Activated naive CD4-positive, alpha-beta T cell treated with anti-CD3 and anti-CD28 coated beads for 36 hours (primary cell): Measurements from ENCODE around the gene PHAX. TPM values are rescaled to one million over a fixed set of nuclear protein-coding genes. Genes with fewer than 3 reads are reported as not detected.
"Not testable (repeated sequence)": the region's sequence is repeated elsewhere in the genome, so short reads cannot be mapped to it uniquely, and the experiment has no call there.

ENCODE experiments used
- CTCF ChIA-PET: fragments of 350-600 bp; sonication (Branson Sonifier 250); formaldehyde crosslinking; loops from one replicate; lab custom pipeline; 2021; ENCODE audit warnings: antibody characterized with exemption; lab: Charles Lee
- DNase-seq: peaks from one replicate; pipeline ENCODE4 v3.0.0-alpha.2; 2020
- H3K27ac Mint-ChIP-seq: one replicate; pipeline ENCODE4 v1.8.0; 2021; ENCODE audit warnings: mild to moderate bottlenecking, mixed read lengths
- H3K27me3 Mint-ChIP-seq: one replicate; pipeline ENCODE4 v1.8.0; 2021; ENCODE audit warnings: low read depth, mixed read lengths
- H3K36me3 Mint-ChIP-seq: one replicate; pipeline ENCODE4 v1.8.0; 2021; ENCODE audit warnings: low read depth, mixed read lengths
- H3K4me1 Mint-ChIP-seq: one replicate; pipeline ENCODE4 v1.8.0; 2021; ENCODE audit warnings: low read depth, mixed read lengths
- H3K4me3 Mint-ChIP-seq: one replicate; pipeline ENCODE4 v1.8.0; 2021; ENCODE audit warnings: mild to moderate bottlenecking, moderate library complexity, mixed read lengths
- H3K9me3 Mint-ChIP-seq: one replicate; pipeline ENCODE4 v1.8.0; 2021; ENCODE audit warnings: mixed read lengths
- intact Hi-C: fragments of 100-400 bp; cut with micrococcal nuclease; formaldehyde crosslinking; loops from one replicate; pipeline ENCODE4 v1.15.1; 2023
- total RNA-seq, 2 experiments: library from RNA; stranded (reverse); gene quantifications; one replicate each; pipeline ENCODE4 v1.2.3, GENCODE V29; 2021

Gene PHAX, protein sequence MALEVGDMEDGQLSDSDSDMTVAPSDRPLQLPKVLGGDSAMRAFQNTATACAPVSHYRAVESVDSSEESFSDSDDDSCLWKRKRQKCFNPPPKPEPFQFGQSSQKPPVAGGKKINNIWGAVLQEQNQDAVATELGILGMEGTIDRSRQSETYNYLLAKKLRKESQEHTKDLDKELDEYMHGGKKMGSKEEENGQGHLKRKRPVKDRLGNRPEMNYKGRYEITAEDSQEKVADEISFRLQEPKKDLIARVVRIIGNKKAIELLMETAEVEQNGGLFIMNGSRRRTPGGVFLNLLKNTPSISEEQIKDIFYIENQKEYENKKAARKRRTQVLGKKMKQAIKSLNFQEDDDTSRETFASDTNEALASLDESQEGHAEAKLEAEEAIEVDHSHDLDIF
- total RNA-seq = 10 to 100 TPM; 34.9 to 37.2 TPM

DNA sequence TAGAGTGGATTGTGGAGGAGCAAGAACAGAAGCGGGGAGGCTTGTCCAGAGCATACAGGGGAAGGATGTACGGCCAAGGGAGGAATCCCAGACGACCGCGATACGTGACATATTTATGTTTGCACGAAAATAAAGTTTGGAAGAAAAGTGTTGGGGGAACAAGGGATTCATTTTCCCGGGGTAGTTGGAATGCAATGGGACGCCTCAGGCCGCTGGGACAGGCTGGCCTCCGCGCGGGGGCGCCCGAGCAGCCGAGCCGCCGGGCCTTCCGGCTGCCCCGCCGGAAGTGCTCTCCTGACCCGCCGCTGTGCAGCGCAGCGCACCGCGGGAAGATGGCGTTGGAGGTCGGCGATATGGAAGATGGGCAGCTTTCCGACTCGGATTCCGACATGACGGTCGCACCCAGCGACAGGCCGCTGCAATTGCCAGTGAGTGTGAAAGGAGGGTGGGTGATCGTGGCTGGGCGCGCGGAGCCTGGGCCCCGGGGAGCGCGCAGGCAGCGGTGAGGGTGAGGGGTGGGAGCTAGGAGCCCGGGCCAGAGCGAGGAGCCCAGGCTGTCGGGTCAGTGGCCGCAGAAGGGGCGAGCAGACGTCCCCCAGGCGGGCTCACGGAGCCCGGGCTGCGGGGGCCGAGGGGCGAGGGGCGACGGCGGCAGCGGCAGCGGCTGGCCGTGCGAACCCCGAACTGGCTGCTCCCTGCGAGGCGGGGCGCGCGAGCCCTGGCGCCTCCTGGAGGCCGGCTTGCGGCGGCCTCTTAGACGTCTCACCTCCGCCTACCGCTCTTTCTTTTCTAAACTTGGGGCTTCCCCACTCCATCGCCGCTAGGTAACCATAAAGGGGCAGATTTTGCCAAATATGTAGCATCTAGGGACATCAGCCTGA, at the start of gene PHAX:
TSS of gene PHAX (plus strand) at position 317 of the 881 bp plus-strand sequence. CDS start at position 333, 16 bp downstream.
- peaks cover 34% of the 10 kb centered on the region for H3K4me1 Mint-ChIP-seq
- intact Hi-C loops = loop anchor here (1.0 to 10.0 kb wide), 12 partner anchors 24 to 1484 kb away; partner anchors contain the start of genes GRAMD2B, MARCHF3, PRRC1 and SLC12A2
- peak within 1 kb of the TSS; percentile 93 for H3K27ac Mint-ChIP-seq
- H3K27me3 Mint-ChIP-seq = no peaks in the 10 kb centered on the region
- H3K9me3 Mint-ChIP-seq = no peaks in the 10 kb centered on the region
- H3K4me3 Mint-ChIP-seq = peak within 1 kb of the TSS; percentile 90
- peaks cover 9% of the 10 kb centered on the region for H3K36me3 Mint-ChIP-seq
- CTCF ChIA-PET = interaction anchor here (0.5 to 2.4 kb wide), 12 partner anchors 9 to 920 kb away, joined by 3 to 15 read pairs (median 4); no protein-coding TSS in a partner anchor
- peak; percentile 78 for DNase-seq

GRCh38 chr5:126552614-126553013, 48.1 kb upstream of the PHAX start:
- Mint-ChIP-seq H3K27ac (no peak overlapping the region), H3K36me3 (no peaks in the 10 kb centered on the region), H3K4me3 (no peak overlapping the region), H3K27me3 (no peaks in the 10 kb centered on the region), H3K4me1 (no peaks in the 10 kb centered on the region), H3K9me3 (no peaks in the 10 kb centered on the region)
- CTCF ChIA-PET = no interaction called here
- DNase-seq = no peak
- intact Hi-C loops = no loop called here

DNA sequence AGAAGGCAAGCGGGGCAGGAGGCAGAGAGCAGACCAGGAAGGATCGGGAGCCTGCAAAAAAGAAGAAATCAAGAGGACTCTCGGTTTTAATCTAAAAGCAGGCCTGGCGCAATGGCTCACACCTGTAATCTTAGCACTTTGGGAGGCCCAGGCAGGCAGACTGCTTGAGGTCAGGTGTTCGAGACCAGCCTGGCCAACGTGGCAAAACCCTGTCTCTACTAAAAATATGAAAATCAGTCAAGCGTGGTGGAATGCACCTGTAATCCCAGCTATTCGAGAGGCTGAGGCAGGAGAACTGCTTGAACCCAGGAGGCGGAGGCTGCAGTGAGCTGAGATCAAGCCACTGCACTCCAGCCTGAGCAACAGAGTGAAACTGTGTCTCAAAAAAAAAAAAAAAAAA, 45.6 kb upstream of the PHAX start:
- H3K9me3 Mint-ChIP-seq, H3K27me3 Mint-ChIP-seq, H3K4me1 Mint-ChIP-seq, intact Hi-C loops, H3K27ac Mint-ChIP-seq, H3K36me3 Mint-ChIP-seq, DNase-seq, H3K4me3 Mint-ChIP-seq: not testable (repeated sequence)
- CTCF ChIA-PET = interaction anchor here (0.6 kb wide), 2 partner anchors 13 to 55 kb away, joined by 3 to 4 read pairs; no protein-coding TSS in a partner anchor

DNA sequence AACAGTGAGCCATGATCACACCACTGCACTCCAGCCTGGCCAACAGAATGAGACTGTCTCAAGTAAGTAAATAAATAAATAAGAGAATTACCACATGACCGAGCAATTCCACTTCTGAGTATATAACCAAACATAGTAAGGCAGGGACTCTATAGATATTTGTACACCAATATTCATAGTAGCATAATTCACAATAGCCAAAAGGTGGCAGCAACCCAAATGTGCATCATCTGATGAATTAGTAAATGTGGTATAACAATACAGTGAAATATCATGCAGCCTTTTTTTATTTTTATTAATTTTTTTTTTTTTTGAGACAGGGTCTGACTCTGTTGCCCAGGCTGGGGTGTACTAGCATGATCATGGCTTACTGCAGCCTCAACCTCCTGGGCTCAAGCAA, 38.8 kb upstream of the PHAX start:
- no peak overlapping the region for H3K27ac Mint-ChIP-seq
- no peaks in the 10 kb centered on the region for H3K9me3 Mint-ChIP-seq
- H3K27me3 Mint-ChIP-seq = no peaks in the 10 kb centered on the region
- no peak overlapping the region for H3K4me3 Mint-ChIP-seq
- CTCF ChIA-PET = no interaction called here
- no peaks in the 10 kb centered on the region for H3K36me3 Mint-ChIP-seq
- no peak for DNase-seq
- H3K4me1 Mint-ChIP-seq = no peaks in the 10 kb centered on the region
- intact Hi-C loops = no loop called here

GRCh38 chr5:126562823-126563222, 37.9 kb upstream of the PHAX start:
- Mint-ChIP-seq H3K9me3 (no peaks in the 10 kb centered on the region), H3K36me3 (no peaks in the 10 kb centered on the region)
- CTCF ChIA-PET = interaction anchor here (0.7 kb wide), 1 partner anchor 1041 kb away, joined by 3 read pairs; no protein-coding TSS in a partner anchor

DNA sequence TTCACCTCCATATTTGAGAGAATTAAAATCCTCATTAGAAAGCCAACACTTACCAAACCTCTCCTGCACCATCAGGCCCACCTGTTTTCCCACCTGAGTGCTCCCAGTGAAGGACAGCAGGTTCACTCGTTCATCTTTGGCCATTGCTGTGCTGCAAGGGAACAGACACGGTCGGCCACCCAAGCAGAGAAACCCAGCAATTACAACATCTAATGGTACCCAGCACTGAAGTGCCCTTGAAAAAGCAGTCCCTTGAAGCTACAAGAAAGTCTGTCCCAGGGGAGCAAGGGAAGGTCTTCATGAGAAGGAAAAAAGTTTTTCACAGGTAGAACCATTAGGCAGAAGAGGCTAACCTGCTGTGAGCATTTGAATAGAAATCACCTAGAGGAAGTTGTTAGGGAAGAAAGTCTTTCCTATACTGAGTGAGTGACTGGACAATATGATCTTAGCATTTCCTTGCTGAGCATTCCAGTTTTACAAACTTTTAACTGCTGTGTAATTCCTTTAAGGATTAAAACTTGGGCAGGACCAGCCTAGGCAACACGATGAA, 32.5 kb upstream of the PHAX start:
- H3K27me3 Mint-ChIP-seq = no peaks in the 10 kb centered on the region
- intact Hi-C loops = no loop called here
- CTCF ChIA-PET = interaction anchor here (1.0 kb wide), 1 partner anchor 30 kb away, joined by 3 read pairs; no protein-coding TSS in a partner anchor
- no peak overlapping the region for H3K27ac Mint-ChIP-seq
- no peaks in the 10 kb centered on the region for H3K4me1 Mint-ChIP-seq
- no peaks in the 10 kb centered on the region for H3K9me3 Mint-ChIP-seq
- H3K4me3 Mint-ChIP-seq = no peak overlapping the region
- no peak for DNase-seq
- H3K36me3 Mint-ChIP-seq = no peaks in the 10 kb centered on the region

More at GRCh38 chr5:126562823-126563222, 37.9 kb upstream of the PHAX start:
- Mint-ChIP-seq H3K4me3 (no peak overlapping the region), H3K27ac (no peak overlapping the region), H3K27me3 (no peaks in the 10 kb centered on the region), H3K4me1 (no peaks in the 10 kb centered on the region)
- no peak for DNase-seq
- intact Hi-C loops = no loop called here

GRCh38 chr5:126575644-126576043, 25.1 kb upstream of the PHAX start:
- Mint-ChIP-seq H3K4me1 (no peaks in the 10 kb centered on the region), H3K4me3 (no peak overlapping the region), H3K27me3 (no peaks in the 10 kb centered on the region), H3K9me3 (no peaks in the 10 kb centered on the region), H3K36me3 (no peaks in the 10 kb centered on the region), H3K27ac (no peak overlapping the region)
- no peak for DNase-seq
- intact Hi-C loops = no loop called here
- CTCF ChIA-PET = interaction anchor here (1.1 kb wide), 1 partner anchor 225 kb away, joined by 4 read pairs; no protein-coding TSS in a partner anchor

DNA sequence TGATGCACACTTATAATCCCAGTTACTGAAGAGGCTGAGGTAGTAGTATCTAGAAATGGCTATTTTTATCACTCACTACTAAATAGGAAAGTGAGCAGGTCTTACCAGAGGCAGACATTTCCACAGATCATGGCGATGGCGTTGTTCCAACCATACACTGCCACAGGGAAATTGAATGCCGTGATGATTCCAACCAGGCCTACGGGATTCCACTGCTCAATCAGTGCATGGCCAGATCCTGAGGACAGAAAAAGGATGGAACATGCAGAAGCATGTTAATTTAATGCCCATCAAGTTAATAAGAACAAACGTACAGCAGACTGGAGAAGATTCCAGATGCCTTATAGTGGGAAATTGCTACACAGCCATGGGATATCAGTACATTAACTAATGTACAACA, 23.8 kb upstream of the PHAX start:
- Mint-ChIP-seq H3K9me3 (no peaks in the 10 kb centered on the region), H3K27me3 (no peaks in the 10 kb centered on the region)

DNA sequence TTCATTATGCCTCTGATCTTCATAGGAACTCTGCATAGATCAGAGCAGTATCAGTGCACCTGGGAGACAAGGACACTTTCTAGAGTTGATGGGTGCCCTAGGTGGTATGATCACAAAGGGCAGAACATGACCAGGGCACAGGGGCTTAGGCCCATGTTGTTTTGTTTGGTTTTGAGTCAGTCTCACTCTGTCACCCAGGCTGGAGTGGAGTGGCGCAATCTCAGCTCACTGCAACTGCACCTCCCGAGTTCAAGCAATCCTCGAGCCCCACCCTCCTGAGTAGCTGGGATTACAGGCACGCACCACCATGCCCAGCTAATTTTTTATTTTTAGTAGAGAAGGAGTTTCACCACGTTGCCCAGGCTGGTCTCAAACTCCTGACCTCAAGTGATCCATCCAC, 23.3 kb upstream of the PHAX start:
- DNase-seq = no peak
- CTCF ChIA-PET = no interaction called here
- Mint-ChIP-seq H3K36me3 (no peaks in the 10 kb centered on the region), H3K4me3 (no peak overlapping the region), H3K4me1 (no peaks in the 10 kb centered on the region), H3K27ac (no peak overlapping the region), H3K9me3 (no peaks in the 10 kb centered on the region), H3K27me3 (no peaks in the 10 kb centered on the region)
- intact Hi-C loops = no loop called here

More for the DNA sequence above, 23.8 kb upstream of the PHAX start:
- intact Hi-C loops = no loop called here
- Mint-ChIP-seq H3K27ac (no peak overlapping the region), H3K4me3 (no peak overlapping the region), H3K36me3 (no peaks in the 10 kb centered on the region), H3K4me1 (no peaks in the 10 kb centered on the region)
- DNase-seq = no peak
- CTCF ChIA-PET = no interaction called here

DNA sequence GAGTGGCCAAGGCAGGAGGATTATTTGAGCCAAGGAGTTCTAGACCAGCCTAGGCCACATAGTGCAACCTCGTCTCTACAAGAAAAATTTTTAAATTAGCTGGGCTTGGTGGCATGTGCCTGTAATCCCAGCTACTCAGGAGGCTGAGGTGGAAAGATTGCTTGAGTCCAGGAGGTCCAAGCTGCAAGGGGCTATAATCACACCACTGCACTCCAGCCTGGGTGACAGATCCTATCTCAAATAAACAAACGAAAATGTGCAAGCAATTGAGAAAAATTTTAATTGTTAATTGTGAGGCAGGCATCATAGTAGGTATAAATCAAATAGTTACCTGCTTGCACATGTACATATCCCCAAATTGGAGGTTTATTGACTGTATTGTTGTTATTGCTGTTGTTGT, 21.0 kb upstream of the PHAX start:
- Mint-ChIP-seq H3K4me1 (no peaks in the 10 kb centered on the region), H3K36me3 (no peaks in the 10 kb centered on the region), H3K4me3 (no peak overlapping the region), H3K27ac (no peak overlapping the region), H3K27me3 (no peaks in the 10 kb centered on the region), H3K9me3 (no peaks in the 10 kb centered on the region)
- no peak for DNase-seq
- CTCF ChIA-PET = no interaction called here
- intact Hi-C loops = no loop called here

DNA sequence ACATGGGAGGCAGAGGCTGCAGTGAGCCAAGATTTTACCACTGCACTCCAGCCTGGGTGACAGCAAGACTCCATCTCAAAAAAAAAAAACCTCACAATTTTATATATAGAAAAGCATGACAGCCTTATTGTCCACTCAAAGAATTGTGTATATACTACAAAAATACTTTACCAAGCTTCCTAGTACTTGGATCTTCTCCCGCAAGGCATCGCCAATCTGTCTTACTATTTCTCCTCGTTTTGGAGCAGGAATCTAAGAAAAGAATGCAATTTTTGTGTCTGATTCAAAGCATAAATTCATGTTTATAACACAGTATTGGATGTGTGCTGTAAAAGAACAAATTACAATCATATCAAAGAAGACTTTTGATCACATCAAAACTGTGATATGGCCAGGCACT, 17.0 kb upstream of the PHAX start:
- CTCF ChIA-PET = interaction anchor here (0.9 kb wide), 1 partner anchor 11 kb away, joined by 3 read pairs; the partner anchor contains the start of gene ALDH7A1
- no peaks in the 10 kb centered on the region for H3K27me3 Mint-ChIP-seq
- H3K36me3 Mint-ChIP-seq = no peaks in the 10 kb centered on the region
- no peak for DNase-seq
- no peak overlapping the region for H3K27ac Mint-ChIP-seq
- no peak overlapping the region for H3K4me3 Mint-ChIP-seq
- no peaks in the 10 kb centered on the region for H3K4me1 Mint-ChIP-seq
- intact Hi-C loops = no loop called here
- H3K9me3 Mint-ChIP-seq = no peaks in the 10 kb centered on the region
